B cell (primary cell): Measurements from ENCODE around the gene STT3B.

Experiments used
- CTCF ChIP-seq: fragments of 200-600 bp; IDR thresholded peaks from one replicate; pipeline ENCODE4 v1.8.0; 2022; ENCODE audit warnings: antibody characterized with exemption, mild to moderate bottlenecking
- EZH2 ChIP-seq: IDR thresholded peaks from 2 replicates; pipeline ENCODE4 v1.6.1; 2012; ENCODE audit warnings: borderline replicate concordance, low read depth, mild to moderate bottlenecking, moderate library complexity, low read length; ENCODE audit not compliant: insufficient read depth, poor library complexity, severe bottlenecking

DNA sequence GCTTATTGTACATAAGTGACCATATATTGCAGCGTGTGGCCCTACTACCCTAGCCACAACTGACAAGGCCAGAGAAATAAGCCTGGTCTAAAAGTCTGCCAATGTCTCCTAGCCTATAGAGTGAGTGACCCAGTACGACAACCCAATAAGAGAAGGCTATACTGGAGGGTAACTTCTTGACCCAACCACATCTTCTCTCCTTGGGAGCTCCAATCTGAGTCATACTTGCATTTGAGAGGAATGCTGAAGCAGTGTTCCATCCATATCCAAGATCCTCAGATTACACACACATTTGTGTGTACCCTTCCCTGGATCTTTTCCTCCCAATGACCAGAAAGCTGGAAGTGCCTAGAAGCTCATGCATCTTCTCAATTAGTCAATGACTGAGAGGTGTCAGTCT is 11.3 kb upstream of the STT3B start:
- TF ChIP-seq EZH2 (no peak), CTCF (no peak)
